GM18508 (cell line): ENCODE results near the gene FAM167B.

Experiments
- ATAC-seq: cut with Tn5 transposase; IDR thresholded peaks from one replicate; pipeline ENCODE4 v1.9.1; 2021; ENCODE audit warnings: moderate number of reproducible peaks; ENCODE audit not compliant: insufficient read depth, unreplicated experiment

Gene FAM167B

GRCh38 chr1:32221980-32222755 lies 24.9 kb upstream of the FAM167B start, which contains the start of the genes EIF3I and TMEM234:
Gene EIF3I (plus strand): TSS chr1:32222407. CDS start chr1:32222442, 35 bp downstream.
Gene TMEM234 (minus strand): TSS chr1:32222353. CDS start chr1:32222322, 31 bp downstream.
- ATAC-seq = peak; percentile 65

DNA sequence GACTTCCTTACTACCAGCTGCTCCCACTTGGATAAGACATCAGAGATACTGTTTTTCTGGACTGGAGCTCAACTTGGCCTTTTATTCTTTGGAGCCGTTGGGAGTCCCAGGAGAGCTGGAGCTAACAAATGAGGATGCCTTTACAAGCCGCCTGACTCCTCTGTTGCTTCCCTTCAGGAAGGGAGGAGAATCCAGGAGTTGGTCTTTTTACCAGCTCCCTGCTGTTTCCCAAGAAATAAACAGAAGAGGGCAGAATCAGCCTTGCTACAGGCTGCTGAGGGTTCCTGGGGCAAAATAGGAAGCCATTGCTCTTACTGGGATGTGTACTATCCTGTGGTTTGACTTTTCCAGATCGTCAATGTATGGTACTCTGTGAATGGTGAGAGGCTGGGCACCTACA lies 23.3 kb upstream of the FAM167B start:
- ATAC-seq = no peak

DNA sequence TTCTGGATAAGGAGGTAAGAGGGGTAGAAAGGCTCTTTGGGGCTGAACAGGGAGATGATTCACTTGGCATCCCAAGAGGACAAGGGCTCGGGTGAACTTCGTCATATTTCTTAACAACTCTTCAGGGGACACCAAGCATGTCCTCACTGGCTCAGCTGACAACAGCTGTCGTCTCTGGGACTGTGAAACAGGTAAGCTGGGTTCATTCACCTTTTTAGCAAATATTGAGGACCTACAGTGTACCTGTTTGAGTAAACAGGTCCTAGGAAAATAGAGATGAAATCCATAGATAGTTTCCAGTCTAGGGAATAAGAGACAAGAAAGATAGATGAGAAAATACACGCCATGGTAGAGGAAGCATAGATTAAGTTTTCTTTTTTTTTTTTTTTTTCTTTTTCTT lies 22.7 kb upstream of the FAM167B start:
- ATAC-seq = no peak

GRCh38 chr1:32228771-32229170 lies 18.3 kb upstream of the FAM167B start:
- no peak for ATAC-seq

GRCh38 chr1:32231843-32232432 lies 15.1 kb upstream of the FAM167B start:
- no peak for ATAC-seq

DNA sequence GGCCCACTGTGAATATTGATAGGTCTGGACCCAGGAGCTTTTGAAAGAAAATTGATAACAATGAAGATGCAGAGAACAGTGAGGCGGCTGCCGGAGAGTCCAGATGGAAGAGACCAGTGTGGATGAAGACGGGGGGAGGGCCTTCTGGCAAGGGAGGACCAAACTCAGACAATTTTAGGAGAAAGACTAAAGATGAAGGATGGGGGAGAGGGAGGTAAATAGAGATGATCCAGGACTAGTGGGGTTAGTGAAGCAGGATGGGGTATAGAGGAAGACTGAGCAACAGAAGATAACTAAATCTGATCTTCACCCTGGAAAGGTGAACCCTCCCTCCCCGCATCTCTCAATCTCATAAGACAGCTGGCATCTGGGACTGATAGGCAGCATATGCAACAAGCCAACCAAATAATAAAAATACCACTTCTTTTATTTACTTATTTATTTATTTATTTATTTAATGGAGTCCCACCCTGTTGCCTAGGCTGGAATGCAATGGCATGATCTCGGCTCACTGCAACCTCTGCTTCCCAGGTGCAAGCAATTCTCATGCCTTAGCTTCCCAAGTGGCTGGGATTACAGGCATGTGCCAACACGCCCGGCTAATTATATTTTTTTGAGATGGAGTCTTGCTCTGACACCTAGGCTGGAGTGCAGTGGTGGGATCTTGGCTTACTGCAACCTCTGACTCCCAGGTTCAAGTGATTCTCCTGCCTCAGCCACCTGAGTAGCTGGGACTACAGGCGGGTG lies 14.3 kb upstream of the FAM167B start:
- ATAC-seq = no peak

- ATAC-seq = no peak
Observed at GRCh38 chr1:32234792-32235191, 12.2 kb upstream of the FAM167B start.

DNA sequence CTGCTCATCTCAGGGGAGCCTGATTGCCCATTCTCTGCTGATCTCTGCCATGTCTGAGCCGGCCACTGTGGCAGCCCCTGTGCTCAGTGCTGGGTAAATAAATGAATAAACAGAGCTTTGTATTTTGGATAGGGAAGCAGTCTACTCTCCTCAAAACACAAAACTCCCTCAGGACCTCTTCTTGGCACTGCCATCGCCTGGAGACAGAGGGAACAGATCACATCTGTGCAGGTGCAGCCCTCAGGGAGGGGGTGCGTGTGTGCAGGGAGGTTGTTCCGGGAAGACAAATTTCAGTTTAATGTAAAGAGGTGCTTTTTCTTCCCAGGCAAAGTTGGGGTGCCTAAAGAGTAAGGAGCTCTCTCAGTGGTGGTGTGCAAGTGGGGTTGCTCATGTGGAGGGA lies 7.7 kb upstream of the FAM167B start:
- ATAC-seq = no peak

DNA sequence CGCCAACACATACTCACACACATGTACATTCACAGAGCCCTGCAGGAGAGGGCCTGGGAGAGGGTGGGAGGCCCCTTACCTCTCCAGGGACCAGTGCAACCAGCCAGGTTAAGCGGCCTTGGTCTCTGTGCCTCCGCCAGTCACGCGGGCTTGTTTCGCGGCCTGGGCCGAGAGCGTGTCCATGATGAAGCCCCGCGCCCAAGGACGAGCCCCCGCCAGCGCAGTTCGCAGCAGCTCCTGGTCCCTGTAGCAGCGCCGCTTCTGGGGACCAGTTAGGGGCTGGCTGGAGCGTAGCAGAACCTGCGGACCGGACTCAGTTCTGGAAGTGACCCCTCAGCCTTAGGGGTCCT lies 7.3 kb upstream of the FAM167B start:
- no peak for ATAC-seq

- no peak for ATAC-seq
Observed at GRCh38 chr1:32240140-32240951, 6.7 kb upstream of the FAM167B start.

GRCh38 chr1:32241001-32241763 lies 5.8 kb upstream of the FAM167B start:
- ATAC-seq = no peak

- ATAC-seq = no peak
Observed at GRCh38 chr1:32242341-32242851, 4.6 kb upstream of the FAM167B start.

DNA sequence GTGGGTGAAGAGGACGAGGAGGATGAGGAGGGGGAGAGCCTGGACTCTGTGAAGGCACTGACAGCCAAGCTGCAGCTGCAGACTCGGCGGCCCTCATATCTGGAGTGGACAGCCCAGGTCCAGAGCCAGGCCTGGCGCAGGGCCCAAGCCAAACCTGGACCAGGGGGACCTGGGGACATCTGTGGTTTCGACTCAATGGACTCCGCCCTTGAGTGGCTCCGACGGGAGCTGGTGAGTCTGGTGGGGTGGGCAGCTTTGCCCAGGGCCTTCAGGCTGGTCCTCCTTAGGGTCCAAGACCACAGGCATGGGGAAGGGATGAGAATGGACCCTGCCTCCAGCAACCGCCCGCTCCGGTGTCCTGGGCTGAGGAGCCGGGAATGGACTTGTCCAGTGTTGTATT lies 430 bp downstream of the FAM167B start:
- no peak for ATAC-seq

- no peak for ATAC-seq
Observed at GRCh38 chr1:32247983-32248889, 1.2 kb downstream of the FAM167B start.

DNA sequence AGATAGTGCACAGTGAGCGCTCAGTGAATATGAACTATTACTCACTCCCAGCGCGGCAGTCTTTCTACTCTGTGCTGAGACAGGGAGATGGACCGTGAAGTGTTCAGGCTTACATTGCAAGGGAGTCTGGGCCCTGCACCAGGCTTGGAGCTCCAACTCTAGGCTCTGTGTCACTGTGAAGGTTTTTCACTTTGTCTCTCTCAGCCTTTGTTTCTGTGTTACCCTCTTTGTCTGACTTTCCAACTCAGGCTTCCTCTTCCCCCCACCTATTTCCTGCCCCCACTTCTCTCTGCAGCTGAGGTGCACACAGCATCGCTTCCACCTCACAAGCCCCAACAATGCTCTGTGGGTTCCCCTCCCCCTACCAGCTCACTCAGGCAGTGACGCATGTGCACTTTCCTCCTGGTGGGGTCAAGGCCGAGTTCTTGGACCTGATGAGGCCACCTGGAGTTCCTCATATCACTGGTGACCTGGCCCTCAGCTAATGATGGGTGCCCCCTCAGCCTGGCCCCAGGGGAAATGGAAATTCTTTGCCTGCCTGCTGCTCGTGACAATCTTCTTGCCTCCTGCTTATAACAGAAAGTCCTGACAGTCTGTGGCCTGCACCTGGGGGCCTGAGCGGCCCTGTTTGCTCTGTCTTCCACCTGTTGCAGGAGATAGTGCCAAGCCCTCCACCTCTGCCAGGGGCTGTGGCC lies 3.0 kb downstream of the FAM167B start:
- ATAC-seq = peak; percentile 36

DNA sequence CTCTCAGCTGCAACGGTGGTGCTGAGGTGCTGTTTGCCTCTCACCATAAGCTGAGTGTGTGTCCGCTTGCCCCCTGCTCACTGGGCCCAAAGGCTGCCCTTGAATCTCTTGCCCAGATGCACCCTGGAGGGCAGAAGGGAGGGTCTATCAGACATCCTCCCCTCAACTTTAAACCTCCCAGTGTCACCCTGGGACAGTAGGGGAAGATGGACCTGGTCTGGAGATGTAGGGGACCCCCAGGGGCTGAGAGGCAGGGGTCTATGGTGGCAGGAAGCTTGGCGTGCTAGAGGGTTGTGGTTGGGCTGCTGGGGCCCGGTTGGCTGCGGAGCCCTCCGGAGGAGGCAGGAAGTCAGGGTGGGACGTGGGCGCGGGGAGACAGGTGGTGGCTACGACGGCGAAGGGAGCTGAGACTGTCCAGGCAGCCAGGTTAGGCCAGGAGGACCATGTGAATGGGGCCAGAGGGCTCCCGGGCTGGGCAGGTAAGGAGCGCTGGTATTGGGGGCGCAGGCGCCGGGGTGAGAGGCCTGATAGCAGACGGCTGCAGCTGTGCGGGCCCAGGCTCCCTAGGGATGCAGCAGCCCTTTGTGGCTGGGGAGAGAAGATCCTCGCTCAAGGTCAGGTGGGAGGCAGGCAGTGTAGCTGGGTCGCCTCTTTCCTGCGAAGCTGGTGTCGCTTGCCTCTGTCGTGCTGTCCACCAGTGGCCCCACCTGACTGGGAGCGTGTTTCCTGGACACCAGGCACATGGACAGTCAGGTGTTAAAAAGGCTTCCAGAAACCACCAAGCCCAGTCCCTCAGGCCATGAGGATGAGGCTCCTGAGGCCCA lies 4.1 kb downstream of the FAM167B start, which contains the start of gene LCK:
LCK (plus strand) TSS at position 373 of the 824 bp plus-strand sequence. CDS start 23,065 bp downstream, outside the sequence.
- ATAC-seq = no peak
